Caco-2 (cell line): Measurements from ENCODE around the gene GCNA. TPM values are rescaled to one million over a fixed set of nuclear protein-coding genes. Genes with fewer than 3 reads are reported as not detected.

Experiments used
- BruUV-seq: library from RNA; stranded (reverse); fragments of 400-500 nt; replicated peaks from 2 replicates; lab custom pipeline; 2021; lab: Mats Ljungman, UMichigan
- CTCF ChIA-PET: fragments of 300-600 bp; sonication (Branson Sonifier 250); formaldehyde crosslinking; loops from one replicate; lab custom pipeline; 2022; ENCODE audit warnings: antibody characterized with exemption; lab: Charles Lee
- POLR2A ChIA-PET: fragments of 300-600 bp; sonication (Branson Sonifier 250); formaldehyde crosslinking; loops from one replicate; lab custom pipeline; 2022; ENCODE audit warnings: antibody characterized with exemption; lab: Charles Lee
- DNase-seq, 2 experiments: peaks; one replicate each; pipeline versions ENCODE4 v3.0.0 to v3.0.0-alpha.2; 2020 to 2022
- H3K27me3 ChIP-seq: replicated peaks from 2 replicates; pipeline ENCODE4 v1.6.0; 2011; ENCODE audit warnings: low read length; ENCODE audit not compliant: control insufficient read depth, insufficient read depth
- H3K36me3 ChIP-seq: 2 replicates; pipeline ENCODE4 v1.5.1; 2011; ENCODE audit warnings: low read length; ENCODE audit not compliant: control insufficient read depth, insufficient read depth
- H3K4me1 ChIP-seq: fragments of 250-450 bp; sonication (Bioruptor Pico); 2 replicates; pipeline ENCODE4 v1.5.1; 2020; ENCODE audit warnings: mild to moderate bottlenecking
- H3K4me3 ChIP-seq: 2 replicates; pipeline ENCODE4 v1.5.1; 2011; ENCODE audit warnings: low read depth, mild to moderate bottlenecking, control low read depth, low read length
- H3K9me3 ChIP-seq: fragments of 250-450 bp; sonication (Bioruptor Pico); 2 replicates; pipeline ENCODE4 v1.5.1; 2020; ENCODE audit warnings: mild to moderate bottlenecking, moderate library complexity
- H3K27ac Mint-ChIP-seq: one replicate; pipeline ENCODE4 v1.8.0; 2022; ENCODE audit warnings: mixed read lengths; ENCODE audit not compliant: unreplicated experiment
- H3K27me3 Mint-ChIP-seq: one replicate; pipeline ENCODE4 v1.8.0; 2022; ENCODE audit warnings: mixed read lengths; ENCODE audit not compliant: insufficient read depth, unreplicated experiment
- H3K36me3 Mint-ChIP-seq: one replicate; pipeline ENCODE4 v1.8.0; 2022; ENCODE audit warnings: mild to moderate bottlenecking, mixed read lengths; ENCODE audit not compliant: insufficient read depth, unreplicated experiment
- H3K4me1 Mint-ChIP-seq: one replicate; pipeline ENCODE4 v1.8.0; 2022; ENCODE audit warnings: low read depth, mixed read lengths; ENCODE audit not compliant: unreplicated experiment
- H3K4me3 Mint-ChIP-seq: one replicate; pipeline ENCODE4 v1.8.0; 2022; ENCODE audit warnings: mild to moderate bottlenecking, moderate library complexity, mixed read lengths; ENCODE audit not compliant: unreplicated experiment
- H3K9me3 Mint-ChIP-seq: one replicate; pipeline ENCODE4 v1.8.0; 2022; ENCODE audit warnings: mixed read lengths; ENCODE audit not compliant: unreplicated experiment
- CTCF ChIP-seq, 2 experiments: fragments of 200-600 bp in 1 of 2; IDR thresholded peaks; 1 replicate in 1 of 2; 2 replicates in 1 of 2; pipeline versions ENCODE4 v1.5.1 to v1.8.0; 2011 to 2022; ENCODE audit warnings: antibody characterized with exemption in 1 of 2, control low read depth in 1 of 2, inconsistent platforms in 1 of 2, low read depth in 1 of 2, low read length in 1 of 2, mild to moderate bottlenecking in 1 of 2, moderate library complexity in 1 of 2; ENCODE audit not compliant: insufficient read depth in 1 of 2, severe bottlenecking in 1 of 2, unreplicated experiment in 1 of 2
- intact Hi-C: fragments of 100-400 bp; cut with micrococcal nuclease; formaldehyde crosslinking; loops from one replicate; pipeline ENCODE4 v1.10.0; 2022; ENCODE audit not compliant: unreplicated experiment
- total RNA-seq: library from RNA; stranded (reverse); gene quantifications from 2 replicates; pipeline ENCODE4 v1.2.3, GENCODE V29; 2022

The GCNA gene
- total RNA-seq, 1 experiment from 2014 or later: 2.8 TPM

- peak in 1 of 2 experiments; percentile 29 for TF ChIP-seq CTCF (IDR thresholded peaks at IDR 0.05; ENCODE audit: insufficient read depth in 1 of 2, low read depth in 1 of 2, low read length in 1 of 2, severe bottlenecking in 1 of 2, unreplicated experiment in 1 of 2)
- no TSS peak for BruUV-seq
- intact Hi-C loops: loop anchor here (5.0 kb wide), 2 partner anchors 33 to 78 kb away; partner anchors contain the start of gene CXCR3
- H3K4me3 Mint-ChIP-seq: no peak overlapping the region
- H3K9me3 Mint-ChIP-seq: no peaks in the 10 kb centered on the region
- H3K36me3 Mint-ChIP-seq: no peaks in the 10 kb centered on the region
- Histone ChIP-seq H3K36me3 (no peaks in the 10 kb centered on the region), H3K4me3 (no peak overlapping the region), H3K27me3 (no peaks in the 10 kb centered on the region), H3K4me1 (no peaks in the 10 kb centered on the region), H3K9me3 (no peaks in the 10 kb centered on the region)
- no peak overlapping the region for H3K27ac Mint-ChIP-seq
- no peaks in the 10 kb centered on the region for H3K4me1 Mint-ChIP-seq
- POLR2A ChIA-PET: no interaction called here
- DNase-seq: peak in 1 of 2 experiments; percentile 28
- CTCF ChIA-PET: no interaction called here
- H3K27me3 Mint-ChIP-seq: no peaks in the 10 kb centered on the region
Observed at GRCh38 chrX:71650333-71650969, 72.2 kb downstream of the GCNA start.

GRCh38 chrX:71652405-71652804 is 74.2 kb downstream of the GCNA start:
- ChIA-PET CTCF (interaction anchor here (0.6 kb wide), 1 partner anchor 31 kb away, joined by 3 read pairs; no protein-coding TSS in a partner anchor), POLR2A (no interaction called here)
- peak; percentile 35 to 53 for TF ChIP-seq CTCF (IDR thresholded peaks at IDR 0.05; ENCODE audit: insufficient read depth in 1 of 2, low read depth in 1 of 2, low read length in 1 of 2, severe bottlenecking in 1 of 2, unreplicated experiment in 1 of 2)
- no TSS peak for BruUV-seq
- Histone ChIP-seq H3K36me3 (no peaks in the 10 kb centered on the region), H3K4me3 (no peak overlapping the region), H3K27me3 (no peaks in the 10 kb centered on the region), H3K9me3 (no peaks in the 10 kb centered on the region), H3K4me1 (no peaks in the 10 kb centered on the region)
- intact Hi-C loops: loop anchor here (2.0 to 5.0 kb wide), 3 partner anchors 35 to 222 kb away; partner anchors contain the start of gene CXCR3
- no peaks in the 10 kb centered on the region for H3K36me3 Mint-ChIP-seq
- H3K4me1 Mint-ChIP-seq: no peaks in the 10 kb centered on the region
- no peak overlapping the region for H3K27ac Mint-ChIP-seq
- H3K9me3 Mint-ChIP-seq: no peaks in the 10 kb centered on the region
- no peaks in the 10 kb centered on the region for H3K27me3 Mint-ChIP-seq
- DNase-seq: peak; percentile 47 to 52
- H3K4me3 Mint-ChIP-seq: no peak overlapping the region

- TF ChIP-seq CTCF (IDR thresholded peaks at IDR 0.05; ENCODE audit: insufficient read depth in 1 of 2, low read depth in 1 of 2, low read length in 1 of 2, severe bottlenecking in 1 of 2, unreplicated experiment in 1 of 2): no peak
- POLR2A ChIA-PET: no interaction called here
- Mint-ChIP-seq H3K27ac (no peak overlapping the region), H3K9me3 (no peaks in the 10 kb centered on the region), H3K4me3 (no peak overlapping the region), H3K36me3 (no peaks in the 10 kb centered on the region), H3K4me1 (no peaks in the 10 kb centered on the region), H3K27me3 (no peaks in the 10 kb centered on the region)
- DNase-seq: no peak
- no TSS peak for BruUV-seq
- Histone ChIP-seq H3K36me3 (no peaks in the 10 kb centered on the region), H3K4me1 (no peaks in the 10 kb centered on the region), H3K4me3 (no peak overlapping the region), H3K27me3 (no peaks in the 10 kb centered on the region), H3K9me3 (no peaks in the 10 kb centered on the region)
- CTCF ChIA-PET: no interaction called here
- intact Hi-C loops: loop anchor here (2.0 to 5.0 kb wide), 3 partner anchors 36 to 223 kb away; partner anchors contain the start of gene CXCR3
Observed at GRCh38 chrX:71653344-71653743, 75.1 kb downstream of the GCNA start.
